ENCODE results near the gene EYS. TPM values are rescaled to one million over a fixed set of nuclear protein-coding genes. Genes with fewer than 3 reads are reported as not detected.

Gene EYS
- total and polyA plus RNA-seq, 7 donors, result 0.07 to 0.46 TPM; not detected in 5

GRCh38 chr6:63886341-63886740 is 1820.7 kb downstream of the EYS start:
- Histone ChIP-seq H3K27me3 (no peaks in the 10 kb centered on the region), H3K27ac (no peak overlapping the region), H3K9me3 (no peaks in the 10 kb centered on the region), H3K4me1 (no peaks in the 10 kb centered on the region), H3K4me3 (no peak overlapping the region), H3K36me3 (no peaks in the 10 kb centered on the region)
- intact Hi-C loops (cut with DNase I), result no loop called here
- no peak for TF ChIP-seq POLR2AphosphoS5 (IDR thresholded peaks at IDR 0.05)
- no peak for TF ChIP-seq EP300 (IDR thresholded peaks at IDR 0.05)
- no peak for TF ChIP-seq POLR2A (IDR thresholded peaks at IDR 0.05)
- no peak for TF ChIP-seq CTCF (IDR thresholded peaks at IDR 0.05)
- 78 to 80% methylated on average over 3 of the region's 3 CpGs for WGBS, 2 donors
- DNase-seq, result no peak

GRCh38 chr6:63883597-63883996 is 1823.4 kb downstream of the EYS start:
- intact Hi-C loops (cut with DNase I), result no loop called here
- 85 to 89% methylated on average over 6 of the region's 6 CpGs for WGBS, 2 donors
- TF ChIP-seq POLR2AphosphoS5 (IDR thresholded peaks at IDR 0.05) (no peak), EP300 (IDR thresholded peaks at IDR 0.05) (no peak), CTCF (IDR thresholded peaks at IDR 0.05) (no peak), POLR2A (IDR thresholded peaks at IDR 0.05) (no peak)

GRCh38 chr6:63882208-63882607 is 1824.8 kb downstream of the EYS start:
- Histone ChIP-seq H3K4me3 (no peak overlapping the region), H3K27me3 (no peaks in the 10 kb centered on the region), H3K4me1 (no peaks in the 10 kb centered on the region), H3K36me3 (no peaks in the 10 kb centered on the region), H3K9me3 (peaks cover 0 to 6% (median 2%) of the 10 kb centered on the region in 4 donors), H3K27ac (no peak overlapping the region)
- TF ChIP-seq POLR2A (IDR thresholded peaks at IDR 0.05) (no peak), POLR2AphosphoS5 (IDR thresholded peaks at IDR 0.05) (no peak), EP300 (IDR thresholded peaks at IDR 0.05) (no peak), CTCF (IDR thresholded peaks at IDR 0.05) (no peak)
- no peak for DNase-seq
- 51 to 66% methylated on average over 4 of the region's 4 CpGs for WGBS, 2 donors
- intact Hi-C loops (cut with DNase I), result no loop called here

More at GRCh38 chr6:63883597-63883996, 1823.4 kb downstream of the EYS start:
- no peaks in the 10 kb centered on the region for H3K27me3 ChIP-seq
- no peak for DNase-seq
- peaks cover 0 to 3% (median under 1%) of the 10 kb centered on the region in 4 donors for H3K9me3 ChIP-seq
- no peaks in the 10 kb centered on the region for H3K36me3 ChIP-seq
- H3K27ac ChIP-seq, result no peak overlapping the region
- no peaks in the 10 kb centered on the region for H3K4me1 ChIP-seq
- no peak overlapping the region for H3K4me3 ChIP-seq

- H3K36me3 ChIP-seq, result no peaks in the 10 kb centered on the region
- intact Hi-C loops (cut with DNase I), result no loop called here
- no peaks in the 10 kb centered on the region for H3K4me1 ChIP-seq
- WGBS, 2 donors, result 91% methylated on average over 1 of the region's 1 CpG
- no peaks in the 10 kb centered on the region for H3K27me3 ChIP-seq
- no peak overlapping the region for H3K4me3 ChIP-seq
- TF ChIP-seq POLR2A (IDR thresholded peaks at IDR 0.05) (no peak), POLR2AphosphoS5 (IDR thresholded peaks at IDR 0.05) (no peak), CTCF (IDR thresholded peaks at IDR 0.05) (no peak), EP300 (IDR thresholded peaks at IDR 0.05) (no peak)
- DNase-seq, result no peak
- no peak overlapping the region for H3K27ac ChIP-seq
- H3K9me3 ChIP-seq, result peaks cover 0 to 6% (median 2%) of the 10 kb centered on the region in 4 donors
Observed at GRCh38 chr6:63881791-63882190, 1825.2 kb downstream of the EYS start.

- 87 to 90% methylated on average over 4 of the region's 4 CpGs for WGBS, 2 donors
Observed at GRCh38 chr6:63872233-63872632, 1834.8 kb downstream of the EYS start.

More at GRCh38 chr6:63872233-63872632, 1834.8 kb downstream of the EYS start:
- H3K27me3 ChIP-seq, result no peaks in the 10 kb centered on the region
- H3K9me3 ChIP-seq, result no peaks in the 10 kb centered on the region
- no peak overlapping the region for H3K27ac ChIP-seq
- no peak for DNase-seq
- no peak overlapping the region for H3K4me3 ChIP-seq
- no peak for TF ChIP-seq POLR2AphosphoS5 (IDR thresholded peaks at IDR 0.05)
- TF ChIP-seq EP300 (IDR thresholded peaks at IDR 0.05), result no peak
- TF ChIP-seq POLR2A (IDR thresholded peaks at IDR 0.05), result no peak
- no peak for TF ChIP-seq CTCF (IDR thresholded peaks at IDR 0.05)
- no peaks in the 10 kb centered on the region for H3K4me1 ChIP-seq
- no peaks in the 10 kb centered on the region for H3K36me3 ChIP-seq
- intact Hi-C loops (cut with DNase I), result no loop called here
